ENCODE data around the gene LBH.

LBH gene

DNA sequence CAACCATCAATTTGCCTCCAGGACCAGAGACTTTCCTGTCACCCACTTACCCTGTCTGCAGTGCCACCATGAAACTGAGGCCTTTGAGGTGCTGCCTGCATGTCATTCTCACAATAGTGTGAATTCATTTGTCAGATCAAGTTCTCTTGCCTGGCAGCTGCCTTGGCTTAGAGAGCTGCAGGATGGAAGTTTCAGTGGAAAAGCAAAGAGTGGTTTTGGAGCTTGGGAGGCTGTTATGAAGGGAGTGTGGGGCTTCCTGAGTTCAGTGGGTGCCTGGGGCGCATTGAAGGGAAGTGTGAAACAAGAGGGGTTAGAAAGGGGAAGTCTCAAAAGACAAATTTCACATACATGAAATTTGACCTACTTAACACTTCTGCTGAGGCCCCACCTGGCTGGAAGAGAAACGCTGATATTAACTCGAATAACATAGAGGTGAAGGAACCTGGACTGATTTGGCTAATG is 7.9 kb upstream of the LBH start:
- Histone ChIP-seq H3K4me2 (ENCODE audit: low read length) (no peak overlapping the region), H3K4me3 (ENCODE audit: low read depth, low read length) (no peak overlapping the region), H3K9ac (no peak overlapping the region), H3K36me3 (ENCODE audit: control insufficient read depth, insufficient read depth, low read length) (no peaks in the 10 kb centered on the region), H3K27ac (peak overlapping the region; percentile 97), H3K9me3 (ENCODE audit: control insufficient read depth, low read length) (no peaks in the 10 kb centered on the region), H3K4me1 (peaks cover 46% of the 10 kb centered on the region), H2AFZ (peak overlapping the region; percentile 63), H3K27me3 (ENCODE audit: control insufficient read depth, insufficient read depth, low read length) (no peaks in the 10 kb centered on the region), H3K79me2 (peaks cover 3% of the 10 kb centered on the region)
- TF ChIP-seq, protein P1, sequence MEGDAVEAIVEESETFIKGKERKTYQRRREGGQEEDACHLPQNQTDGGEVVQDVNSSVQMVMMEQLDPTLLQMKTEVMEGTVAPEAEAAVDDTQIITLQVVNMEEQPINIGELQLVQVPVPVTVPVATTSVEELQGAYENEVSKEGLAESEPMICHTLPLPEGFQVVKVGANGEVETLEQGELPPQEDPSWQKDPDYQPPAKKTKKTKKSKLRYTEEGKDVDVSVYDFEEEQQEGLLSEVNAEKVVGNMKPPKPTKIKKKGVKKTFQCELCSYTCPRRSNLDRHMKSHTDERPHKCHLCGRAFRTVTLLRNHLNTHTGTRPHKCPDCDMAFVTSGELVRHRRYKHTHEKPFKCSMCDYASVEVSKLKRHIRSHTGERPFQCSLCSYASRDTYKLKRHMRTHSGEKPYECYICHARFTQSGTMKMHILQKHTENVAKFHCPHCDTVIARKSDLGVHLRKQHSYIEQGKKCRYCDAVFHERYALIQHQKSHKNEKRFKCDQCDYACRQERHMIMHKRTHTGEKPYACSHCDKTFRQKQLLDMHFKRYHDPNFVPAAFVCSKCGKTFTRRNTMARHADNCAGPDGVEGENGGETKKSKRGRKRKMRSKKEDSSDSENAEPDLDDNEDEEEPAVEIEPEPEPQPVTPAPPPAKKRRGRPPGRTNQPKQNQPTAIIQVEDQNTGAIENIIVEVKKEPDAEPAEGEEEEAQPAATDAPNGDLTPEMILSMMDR (IDR thresholded peaks at IDR 0.05), result no peak

- Histone ChIP-seq H3K9ac (no peak overlapping the region), H3K36me3 (ENCODE audit: control insufficient read depth, insufficient read depth, low read length) (no peaks in the 10 kb centered on the region), H3K4me2 (ENCODE audit: low read length) (no peak overlapping the region), H3K27ac (peak overlapping the region; percentile 97), H3K4me3 (ENCODE audit: low read depth, low read length) (no peak overlapping the region), H2AFZ (peak overlapping the region; percentile 63), H3K9me3 (ENCODE audit: control insufficient read depth, low read length) (no peaks in the 10 kb centered on the region), H3K79me2 (peaks cover 3% of the 10 kb centered on the region), H3K4me1 (peaks cover 39% of the 10 kb centered on the region), H3K27me3 (ENCODE audit: control insufficient read depth, insufficient read depth, low read length) (no peaks in the 10 kb centered on the region)
- TF ChIP-seq, protein P1 (IDR thresholded peaks at IDR 0.05), result no peak
These were observed 7.2 kb upstream of the LBH start for GRCh38 chr2:30224151-30224550.

DNA sequence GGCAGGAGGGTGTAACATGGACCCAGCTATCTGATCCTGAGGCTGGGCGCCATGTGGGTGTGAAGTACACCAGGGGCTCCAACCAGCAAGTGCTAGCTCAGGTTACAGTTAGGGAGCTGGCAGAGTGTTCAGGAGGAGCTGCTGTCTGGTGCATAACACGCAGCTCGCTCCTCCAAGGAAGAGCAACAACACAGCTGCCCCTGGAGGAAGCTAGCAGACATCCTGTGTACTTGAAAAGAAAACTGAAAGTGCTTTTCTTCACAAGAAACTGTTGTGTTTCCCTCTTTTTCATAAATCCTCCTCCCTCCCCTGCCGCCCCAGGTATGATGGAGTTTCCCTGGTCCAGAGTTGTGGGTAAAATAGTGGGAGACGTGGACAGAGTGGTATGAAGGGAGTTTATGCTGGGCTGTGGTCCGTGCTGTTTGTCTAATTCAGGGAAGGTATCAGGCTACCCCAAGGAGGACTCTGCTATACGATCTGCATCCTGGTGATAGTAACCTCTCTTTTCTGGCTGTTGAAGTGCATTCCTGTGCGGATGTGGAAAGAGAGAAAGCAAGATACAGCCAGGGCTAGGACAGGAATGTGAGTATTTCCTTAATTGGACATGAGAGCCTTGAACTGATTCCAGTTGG is 6.1 kb upstream of the LBH start:
- Histone ChIP-seq H3K27me3 (ENCODE audit: control insufficient read depth, insufficient read depth, low read length) (no peaks in the 10 kb centered on the region), H3K4me2 (ENCODE audit: low read length) (peak overlapping the region; percentile 83), H3K79me2 (peaks cover 3% of the 10 kb centered on the region), H3K4me3 (ENCODE audit: low read depth, low read length) (peak overlapping the region; percentile 54), H3K9ac (no peak overlapping the region), H3K4me1 (peaks cover 39% of the 10 kb centered on the region), H2AFZ (peak overlapping the region; percentile 77), H3K36me3 (ENCODE audit: control insufficient read depth, insufficient read depth, low read length) (no peaks in the 10 kb centered on the region), H3K9me3 (ENCODE audit: control insufficient read depth, low read length) (no peaks in the 10 kb centered on the region), H3K27ac (peak overlapping the region; percentile 97)
- TF ChIP-seq, protein P1 (IDR thresholded peaks at IDR 0.05), result peak; percentile 27

DNA sequence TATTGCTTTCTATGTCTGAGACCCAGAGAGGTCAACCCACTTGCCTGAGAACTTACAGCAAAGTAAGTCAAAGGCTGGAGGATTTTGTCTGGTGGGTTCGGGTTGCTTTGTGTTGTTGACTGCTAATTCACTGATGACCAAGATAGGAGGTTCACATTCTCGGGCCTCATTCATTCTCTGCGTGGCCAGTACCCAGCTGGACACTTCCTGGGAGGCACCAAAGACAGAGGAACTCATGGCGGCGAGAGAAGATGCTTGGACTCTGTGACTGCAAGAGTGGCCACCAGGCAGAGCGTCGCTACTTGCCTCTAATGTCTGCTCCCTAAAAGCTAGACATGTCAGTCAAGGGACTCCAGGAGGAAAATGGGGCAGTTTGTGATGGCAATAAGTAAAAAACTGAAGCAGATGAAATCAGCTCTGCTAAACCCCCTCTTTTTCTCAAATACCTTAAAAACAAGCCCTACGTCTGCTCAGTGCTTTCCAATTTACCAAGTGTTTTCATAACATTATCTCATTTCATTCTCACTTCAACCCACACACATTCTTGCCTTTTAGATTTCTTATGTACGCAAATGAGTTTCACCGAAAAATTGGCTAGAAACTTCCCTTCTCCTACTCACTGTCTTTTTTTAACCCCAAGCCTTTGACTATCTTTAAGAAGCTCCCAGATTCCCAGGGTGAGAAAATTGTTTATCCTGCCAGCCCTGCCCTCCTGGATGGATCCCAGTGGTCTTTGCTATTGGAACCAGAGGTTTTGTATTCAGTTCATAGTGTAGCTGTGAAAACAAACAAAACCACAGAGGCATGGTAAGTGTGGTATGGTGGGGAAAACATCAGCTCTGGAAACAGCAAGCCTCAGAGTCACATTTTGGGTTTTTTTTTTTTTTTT is 4.9 kb upstream of the LBH start:
- Histone ChIP-seq H3K27me3 (ENCODE audit: control insufficient read depth, insufficient read depth, low read length) (no peaks in the 10 kb centered on the region), H3K36me3 (ENCODE audit: control insufficient read depth, insufficient read depth, low read length) (no peaks in the 10 kb centered on the region), H3K4me1 (peaks cover 42% of the 10 kb centered on the region), H2AFZ (peak overlapping the region; percentile 77), H3K79me2 (peaks cover under 1% of the 10 kb centered on the region), H3K4me3 (ENCODE audit: low read depth, low read length) (no peak overlapping the region), H3K9ac (no peak overlapping the region), H3K27ac (peak overlapping the region; percentile 97), H3K4me2 (ENCODE audit: low read length) (no peak overlapping the region), H3K9me3 (ENCODE audit: control insufficient read depth, low read length) (no peaks in the 10 kb centered on the region)
- TF ChIP-seq, protein P1 (IDR thresholded peaks at IDR 0.05), result no peak

Measured in parathyroid adenoma (tissue), 2 donors.